ENCODE measurements around the gene CD300A.

Gene CD300A

DNA sequence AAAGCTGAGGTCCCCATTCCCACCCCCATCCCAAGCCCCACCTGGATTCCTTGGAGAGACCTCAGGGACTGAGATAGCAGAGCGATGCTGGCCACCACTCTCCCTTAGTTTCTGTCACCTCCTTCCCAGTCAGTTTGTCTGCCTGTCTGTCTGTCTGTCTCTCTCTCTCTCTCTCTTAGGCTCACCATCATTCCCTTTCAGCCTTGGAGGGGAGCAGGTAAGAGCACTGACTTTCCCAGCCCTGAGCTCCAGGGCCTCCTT is 59.0 kb downstream of the CD300A start:
- TF ChIP-seq ZNF433 (tag by site-specific recombination; IDR thresholded peaks at IDR 0.05; ENCODE audit: low read depth) (no peak), GFI1B (tag by site-specific recombination; IDR thresholded peaks at IDR 0.05) (no peak), ZNF624 (tag by site-specific recombination; IDR thresholded peaks at IDR 0.05) (no peak), GLIS1 (tag by site-specific recombination; IDR thresholded peaks at IDR 0.05) (no peak), ZNF341 (tag by site-specific recombination; IDR thresholded peaks at IDR 0.05; ENCODE audit: low read depth) (no peak), ZNF133 (tag by site-specific recombination; IDR thresholded peaks at IDR 0.05) (no peak), BCL11B (tag by site-specific recombination; IDR thresholded peaks at IDR 0.05; ENCODE audit: low read depth) (no peak), ZNF510 (tag by site-specific recombination; IDR thresholded peaks at IDR 0.05; ENCODE audit: insufficient replicate concordance) (no peak), ZEB2 (tag by site-specific recombination; IDR thresholded peaks at IDR 0.05) (no peak), ZNF221 (tag by site-specific recombination; IDR thresholded peaks at IDR 0.05; ENCODE audit: borderline replicate concordance) (no peak), ZFP37 (tag by site-specific recombination; IDR thresholded peaks at IDR 0.05) (no peak), WT1 (tag by site-specific recombination; IDR thresholded peaks at IDR 0.05) (no peak), ZNF843 (tag by site-specific recombination; IDR thresholded peaks at IDR 0.05) (no peak)
- TF ChIP-seq, protein P1, sequence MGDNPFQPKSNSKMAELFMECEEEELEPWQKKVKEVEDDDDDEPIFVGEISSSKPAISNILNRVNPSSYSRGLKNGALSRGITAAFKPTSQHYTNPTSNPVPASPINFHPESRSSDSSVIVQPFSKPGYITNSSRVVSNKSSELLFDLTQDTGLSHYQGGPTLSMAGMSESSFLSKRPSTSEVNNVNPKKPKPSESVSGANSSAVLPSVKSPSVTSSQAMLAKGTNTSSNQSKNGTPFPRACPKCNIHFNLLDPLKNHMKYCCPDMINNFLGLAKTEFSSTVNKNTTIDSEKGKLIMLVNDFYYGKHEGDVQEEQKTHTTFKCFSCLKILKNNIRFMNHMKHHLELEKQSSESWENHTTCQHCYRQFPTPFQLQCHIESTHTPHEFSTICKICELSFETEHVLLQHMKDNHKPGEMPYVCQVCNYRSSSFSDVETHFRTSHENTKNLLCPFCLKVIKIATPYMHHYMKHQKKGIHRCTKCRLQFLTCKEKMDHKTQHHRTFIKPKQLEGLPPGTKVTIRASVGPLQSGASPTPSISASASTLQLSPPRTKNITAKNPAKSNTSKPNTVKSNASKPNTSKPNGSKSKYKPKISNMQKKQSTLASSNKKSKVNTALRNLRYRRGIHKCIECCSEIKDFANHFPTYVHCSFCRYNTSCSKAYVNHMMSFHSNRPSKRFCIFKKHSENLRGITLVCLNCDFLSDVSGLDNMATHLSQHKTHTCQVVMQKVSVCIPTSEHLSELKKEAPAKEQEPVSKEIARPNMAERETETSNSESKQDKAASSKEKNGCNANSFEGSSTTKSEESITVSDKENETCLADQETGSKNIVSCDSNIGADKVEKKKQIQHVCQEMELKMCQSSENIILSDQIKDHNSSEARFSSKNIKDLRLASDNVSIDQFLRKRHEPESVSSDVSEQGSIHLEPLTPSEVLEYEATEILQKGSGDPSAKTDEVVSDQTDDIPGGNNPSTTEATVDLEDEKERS (tag by site-specific recombination; IDR thresholded peaks at IDR 0.05): no peak
- H3K27ac ChIP-seq (ENCODE audit: extremely low read depth, low read depth, low read length): no peak overlapping the region
- POLR2A ChIA-PET: no interaction called here
- H3K9me3 ChIP-seq (ENCODE audit: control insufficient read depth, insufficient read depth, low read depth, low read length): no peaks in the 10 kb centered on the region
- no peaks in the 10 kb centered on the region for H3K4me1 ChIP-seq (ENCODE audit: control insufficient read depth, insufficient read depth, low read length)
- H3K36me3 ChIP-seq (ENCODE audit: control insufficient read depth in 2 of 2, insufficient read depth in 1 of 2, low read length in 2 of 2): no peaks in the 10 kb centered on the region
- CTCF ChIA-PET: interaction anchor here (0.7 kb wide), 1 partner anchor 85 kb away, joined by 4 read pairs; no protein-coding TSS in a partner anchor
- H3K4me3 ChIP-seq (ENCODE audit: low read depth, low read length): no peak overlapping the region

DNA sequence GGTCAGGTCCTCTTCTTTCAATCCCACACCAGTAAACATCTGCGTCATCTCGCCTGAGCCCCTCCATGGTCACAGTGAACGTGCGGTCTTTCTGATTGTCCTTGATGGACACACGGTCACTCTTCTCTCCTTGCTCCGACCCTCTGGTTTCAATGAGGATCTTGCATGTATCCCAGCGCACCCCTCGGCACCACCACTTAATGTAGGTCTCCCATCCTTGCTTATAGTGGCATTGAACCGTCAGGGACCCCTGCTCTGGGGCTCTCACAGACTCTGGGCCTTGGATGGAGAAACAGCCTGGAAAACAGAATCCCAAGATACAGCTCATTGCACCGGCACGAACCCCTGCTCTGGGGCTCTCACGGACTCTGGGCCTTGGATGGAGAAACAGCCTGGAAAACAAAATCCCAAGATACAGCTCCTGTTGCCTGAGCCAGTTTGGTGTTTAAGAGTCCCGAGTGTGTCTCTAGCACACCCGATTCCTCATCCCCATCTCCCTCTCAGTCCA is 59.4 kb downstream of the CD300A start:
- ChIA-PET CTCF (interaction anchor here (0.7 kb wide), 1 partner anchor 84 kb away, joined by 4 read pairs; no protein-coding TSS in a partner anchor), POLR2A (no interaction called here)
- Histone ChIP-seq H3K4me1 (ENCODE audit: control insufficient read depth, insufficient read depth, low read length) (no peaks in the 10 kb centered on the region), H3K36me3 (ENCODE audit: control insufficient read depth in 2 of 2, insufficient read depth in 1 of 2, low read length in 2 of 2) (no peaks in the 10 kb centered on the region), H3K9me3 (ENCODE audit: control insufficient read depth, insufficient read depth, low read depth, low read length) (no peaks in the 10 kb centered on the region), H3K27ac (ENCODE audit: extremely low read depth, low read depth, low read length) (no peak overlapping the region), H3K4me3 (ENCODE audit: low read depth, low read length) (no peak overlapping the region)
- TF ChIP-seq ZEB2 (tag by site-specific recombination; IDR thresholded peaks at IDR 0.05) (no peak), KLF1 (tag by site-specific recombination; IDR thresholded peaks at IDR 0.05) (no peak), ZNF202 (tag by site-specific recombination; IDR thresholded peaks at IDR 0.05; ENCODE audit: borderline replicate concordance) (no peak)
- TF ChIP-seq, protein P2, sequence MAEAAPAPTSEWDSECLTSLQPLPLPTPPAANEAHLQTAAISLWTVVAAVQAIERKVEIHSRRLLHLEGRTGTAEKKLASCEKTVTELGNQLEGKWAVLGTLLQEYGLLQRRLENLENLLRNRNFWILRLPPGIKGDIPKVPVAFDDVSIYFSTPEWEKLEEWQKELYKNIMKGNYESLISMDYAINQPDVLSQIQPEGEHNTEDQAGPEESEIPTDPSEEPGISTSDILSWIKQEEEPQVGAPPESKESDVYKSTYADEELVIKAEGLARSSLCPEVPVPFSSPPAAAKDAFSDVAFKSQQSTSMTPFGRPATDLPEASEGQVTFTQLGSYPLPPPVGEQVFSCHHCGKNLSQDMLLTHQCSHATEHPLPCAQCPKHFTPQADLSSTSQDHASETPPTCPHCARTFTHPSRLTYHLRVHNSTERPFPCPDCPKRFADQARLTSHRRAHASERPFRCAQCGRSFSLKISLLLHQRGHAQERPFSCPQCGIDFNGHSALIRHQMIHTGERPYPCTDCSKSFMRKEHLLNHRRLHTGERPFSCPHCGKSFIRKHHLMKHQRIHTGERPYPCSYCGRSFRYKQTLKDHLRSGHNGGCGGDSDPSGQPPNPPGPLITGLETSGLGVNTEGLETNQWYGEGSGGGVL (tag by site-specific recombination; IDR thresholded peaks at IDR 0.05): no peak

DNA sequence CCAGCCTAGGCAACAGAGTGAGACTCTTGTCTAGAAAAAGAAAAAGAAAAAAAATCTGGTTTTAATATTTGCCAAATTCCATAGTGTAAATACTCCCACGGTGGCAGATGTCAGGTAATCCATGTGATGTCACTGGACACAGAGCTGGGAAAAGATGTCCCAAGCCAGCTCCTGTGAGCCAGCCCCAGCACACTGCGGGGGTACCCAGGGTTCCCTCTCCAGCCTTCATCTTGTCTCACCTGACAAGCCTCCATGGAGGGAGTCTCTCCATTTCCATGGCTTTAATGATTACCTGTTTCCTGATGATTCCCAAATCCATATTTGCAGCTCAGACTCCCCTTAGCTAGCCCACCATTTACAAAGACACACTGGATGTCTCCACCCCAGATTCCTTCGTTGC is 60.2 kb downstream of the CD300A start:
- H3K27ac ChIP-seq (ENCODE audit: extremely low read depth, low read depth, low read length): no peak overlapping the region
- no peaks in the 10 kb centered on the region for H3K36me3 ChIP-seq (ENCODE audit: control insufficient read depth in 2 of 2, insufficient read depth in 1 of 2, low read length in 2 of 2)
- H3K9me3 ChIP-seq (ENCODE audit: control insufficient read depth, insufficient read depth, low read depth, low read length): no peaks in the 10 kb centered on the region
- no peak overlapping the region for H3K4me3 ChIP-seq (ENCODE audit: low read depth, low read length)
- H3K4me1 ChIP-seq (ENCODE audit: control insufficient read depth, insufficient read depth, low read length): no peaks in the 10 kb centered on the region
- CTCF ChIA-PET: no interaction called here
- POLR2A ChIA-PET: no interaction called here
- TF ChIP-seq, protein P3, sequence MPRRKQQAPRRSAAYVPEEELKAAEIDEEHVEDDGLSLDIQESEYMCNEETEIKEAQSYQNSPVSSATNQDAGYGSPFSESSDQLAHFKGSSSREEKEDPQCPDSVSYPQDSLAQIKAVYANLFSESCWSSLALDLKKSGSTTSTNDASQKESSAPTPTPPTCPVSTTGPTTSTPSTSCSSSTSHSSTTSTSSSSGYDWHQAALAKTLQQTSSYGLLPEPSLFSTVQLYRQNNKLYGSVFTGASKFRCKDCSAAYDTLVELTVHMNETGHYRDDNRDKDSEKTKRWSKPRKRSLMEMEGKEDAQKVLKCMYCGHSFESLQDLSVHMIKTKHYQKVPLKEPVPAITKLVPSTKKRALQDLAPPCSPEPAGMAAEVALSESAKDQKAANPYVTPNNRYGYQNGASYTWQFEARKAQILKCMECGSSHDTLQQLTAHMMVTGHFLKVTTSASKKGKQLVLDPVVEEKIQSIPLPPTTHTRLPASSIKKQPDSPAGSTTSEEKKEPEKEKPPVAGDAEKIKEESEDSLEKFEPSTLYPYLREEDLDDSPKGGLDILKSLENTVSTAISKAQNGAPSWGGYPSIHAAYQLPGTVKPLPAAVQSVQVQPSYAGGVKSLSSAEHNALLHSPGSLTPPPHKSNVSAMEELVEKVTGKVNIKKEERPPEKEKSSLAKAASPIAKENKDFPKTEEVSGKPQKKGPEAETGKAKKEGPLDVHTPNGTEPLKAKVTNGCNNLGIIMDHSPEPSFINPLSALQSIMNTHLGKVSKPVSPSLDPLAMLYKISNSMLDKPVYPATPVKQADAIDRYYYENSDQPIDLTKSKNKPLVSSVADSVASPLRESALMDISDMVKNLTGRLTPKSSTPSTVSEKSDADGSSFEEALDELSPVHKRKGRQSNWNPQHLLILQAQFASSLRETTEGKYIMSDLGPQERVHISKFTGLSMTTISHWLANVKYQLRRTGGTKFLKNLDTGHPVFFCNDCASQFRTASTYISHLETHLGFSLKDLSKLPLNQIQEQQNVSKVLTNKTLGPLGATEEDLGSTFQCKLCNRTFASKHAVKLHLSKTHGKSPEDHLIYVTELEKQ (tag by site-specific recombination; IDR thresholded peaks at IDR 0.05; ENCODE audit: borderline replicate concordance): no peak
- TF ChIP-seq ZNF521 (tag by site-specific recombination; IDR thresholded peaks at IDR 0.05): no peak
- TF ChIP-seq, protein P4, sequence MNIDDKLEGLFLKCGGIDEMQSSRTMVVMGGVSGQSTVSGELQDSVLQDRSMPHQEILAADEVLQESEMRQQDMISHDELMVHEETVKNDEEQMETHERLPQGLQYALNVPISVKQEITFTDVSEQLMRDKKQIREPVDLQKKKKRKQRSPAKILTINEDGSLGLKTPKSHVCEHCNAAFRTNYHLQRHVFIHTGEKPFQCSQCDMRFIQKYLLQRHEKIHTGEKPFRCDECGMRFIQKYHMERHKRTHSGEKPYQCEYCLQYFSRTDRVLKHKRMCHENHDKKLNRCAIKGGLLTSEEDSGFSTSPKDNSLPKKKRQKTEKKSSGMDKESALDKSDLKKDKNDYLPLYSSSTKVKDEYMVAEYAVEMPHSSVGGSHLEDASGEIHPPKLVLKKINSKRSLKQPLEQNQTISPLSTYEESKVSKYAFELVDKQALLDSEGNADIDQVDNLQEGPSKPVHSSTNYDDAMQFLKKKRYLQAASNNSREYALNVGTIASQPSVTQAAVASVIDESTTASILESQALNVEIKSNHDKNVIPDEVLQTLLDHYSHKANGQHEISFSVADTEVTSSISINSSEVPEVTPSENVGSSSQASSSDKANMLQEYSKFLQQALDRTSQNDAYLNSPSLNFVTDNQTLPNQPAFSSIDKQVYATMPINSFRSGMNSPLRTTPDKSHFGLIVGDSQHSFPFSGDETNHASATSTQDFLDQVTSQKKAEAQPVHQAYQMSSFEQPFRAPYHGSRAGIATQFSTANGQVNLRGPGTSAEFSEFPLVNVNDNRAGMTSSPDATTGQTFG (tag by site-specific recombination; IDR thresholded peaks at IDR 0.05; ENCODE audit: borderline replicate concordance): no peak
- TF ChIP-seq ZBTB1 (tag by site-specific recombination; IDR thresholded peaks at IDR 0.05): no peak
- TF ChIP-seq ZBTB20 (tag by site-specific recombination; IDR thresholded peaks at IDR 0.05): no peak
